Left renal cortex interstitium (tissue), 4 donors: ENCODE results near the gene MON1A. TPM values are rescaled to one million over a fixed set of nuclear protein-coding genes. Genes with fewer than 3 reads are reported as not detected.

Experiments used
- DNase-seq, 4 donors: peaks; one replicate each; pipeline ENCODE4 v3.0.0-alpha.2; 2013; ENCODE audit warnings: low read depth in 4 of 4, low spot score in 2 of 4, missing footprints in 1 of 4
- polyA plus RNA-seq, 4 donors: library from polyadenylated mRNA; unstranded; fragments of 120-200 nt; gene quantifications; one replicate each; pipeline ENCODE4 v1.2.1, GENCODE V29; 2013; ENCODE audit not compliant: insufficient read length in 4 of 4

Gene MON1A
- polyA plus RNA-seq, 4 donors = 7.0 to 9.7 (median 8.7) TPM

DNA sequence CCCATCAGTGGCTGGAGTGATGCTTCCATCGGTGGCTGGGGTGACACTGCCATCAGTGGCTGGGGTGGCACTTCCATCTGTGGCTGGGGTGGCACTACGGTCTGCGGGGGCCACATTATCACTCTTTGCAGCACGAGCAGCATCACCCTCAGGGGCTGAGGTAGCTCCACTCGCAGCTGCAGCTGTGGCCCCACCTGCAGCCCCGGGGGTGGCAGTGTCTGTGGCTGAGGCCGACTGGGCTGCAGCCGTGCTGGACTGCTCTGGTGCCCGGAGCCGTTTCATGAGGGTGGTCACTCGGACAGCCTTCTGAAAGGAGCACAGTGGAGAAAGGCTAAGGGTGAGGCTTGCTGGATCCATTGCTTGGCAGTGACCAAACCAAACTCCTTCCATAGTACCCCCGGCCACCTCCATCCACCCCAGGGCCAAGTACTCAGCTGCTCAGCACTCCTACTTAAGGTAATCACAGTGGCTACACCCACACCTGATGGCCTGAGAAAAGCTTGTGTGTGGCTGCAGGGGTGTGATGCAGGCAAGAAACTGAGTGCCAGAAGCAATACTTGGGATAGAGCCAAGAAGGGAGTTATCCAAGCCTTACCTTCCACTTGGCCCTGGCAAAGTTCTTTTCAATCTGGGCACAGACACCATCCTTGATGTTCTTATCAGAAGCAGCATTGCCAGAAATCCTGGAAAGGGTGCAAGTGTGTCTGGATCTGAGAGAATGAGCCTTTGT is 69.9 kb downstream of the MON1A start:
- no peak for DNase-seq

Other genes with a start within 250 kb of the MON1A start
- 100 to 1,000 TPM; 107 to 397 (median 172) TPM for gene MST1, start 240.3 kb downstream of the MON1A start, polyA plus RNA-seq
- 10 to 100 TPM; 32.1 to 45.3 (median 39.0) TPM for gene RNF123, start 240.3 kb downstream of the MON1A start, polyA plus RNA-seq
- gene AMIGO3, start 210.1 kb downstream of the MON1A start, polyA plus RNA-seq = 1 to 10 TPM; 1.0 to 2.5 (median 2.1) TPM
- gene GMPPB, start 205.9 kb downstream of the MON1A start, polyA plus RNA-seq = 10 to 100 TPM; 11.4 to 19.2 (median 18.1) TPM
- 10 to 100 TPM; 43.3 to 54.8 (median 53.4) TPM for gene IP6K1, start 143.3 kb downstream of the MON1A start, polyA plus RNA-seq
- gene CDHR4, start 129.9 kb downstream of the MON1A start, polyA plus RNA-seq = under 1 TPM in 1 of 4 donors, not detected in 3; 0.16 TPM
- gene INKA1, start 126.5 kb downstream of the MON1A start, polyA plus RNA-seq = 10 to 100 TPM in 3 of 4 donors, 1 to 10 TPM in 1; 8.8 to 18.4 (median 12.7) TPM
- 10 to 100 TPM; 36.0 to 52.0 (median 39.9) TPM for gene UBA7, start 115.9 kb downstream of the MON1A start, polyA plus RNA-seq
- gene TRAIP, start 73.2 kb downstream of the MON1A start, polyA plus RNA-seq = 10 to 100 TPM in 2 of 4 donors, 1 to 10 TPM in 2; 9.4 to 12.7 (median 11.1) TPM
- under 1 TPM; 0.08 to 0.43 (median 0.17) TPM for gene CAMKV, start 59.9 kb downstream of the MON1A start, polyA plus RNA-seq
- 1 to 10 TPM; 1.4 to 2.4 (median 2.2) TPM for gene MST1R, start 25.9 kb downstream of the MON1A start, polyA plus RNA-seq
- 100 to 1,000 TPM in 3 of 4 donors, 10 to 100 TPM in 1; 82.1 to 197 (median 145) TPM for gene RBM6, start 10.3 kb upstream of the MON1A start, polyA plus RNA-seq
- 100 to 1,000 TPM; 202 to 421 (median 311) TPM for gene RBM5, start 159.1 kb upstream of the MON1A start, polyA plus RNA-seq
- 100 to 1,000 TPM in 1 of 4 donors, 10 to 100 TPM in 3; 68.6 to 101 (median 80.4) TPM for gene SEMA3F, start 225.5 kb upstream of the MON1A start, polyA plus RNA-seq